Thoracic aorta (tissue), 2 donors: ENCODE measurements around the gene ZNF761. TPM values are rescaled to one million over a fixed set of nuclear protein-coding genes. Genes with fewer than 3 reads are reported as not detected.
A peak's percentile ranks its signal among the peaks of the same experiment; 100 is the strongest.

ENCODE experiments used
- ATAC-seq: fragments of 150-250 bp; one replicate; pipeline ENCODE4 v1.8.0; 2017; ENCODE audit warnings: low read depth; ENCODE audit not compliant: insufficient number of reproducible peaks, low FRiP score
- DNase-seq: peaks from one replicate; pipeline ENCODE4 v3.0.0-alpha.2; 2020; ENCODE audit warnings: low spot score
- H3K27ac ChIP-seq, 2 donors: fragments of 200-600 bp; sonication (generic); 1 replicate in 1 of 2; 2 replicates in 1 of 2; pipeline ENCODE4 v1.5.1; 2016; ENCODE audit warnings: mild to moderate bottlenecking in 2 of 2, moderate library complexity in 2 of 2
- H3K27me3 ChIP-seq: fragments of 200-600 bp; sonication (generic); replicated peaks from 2 replicates; pipeline ENCODE4 v1.6.0; 2016; ENCODE audit warnings: mild to moderate bottlenecking; ENCODE audit not compliant: insufficient read depth
- H3K36me3 ChIP-seq: fragments of 200-600 bp; sonication (generic); one replicate; pipeline ENCODE4 v1.5.1; 2016
- H3K4me1 ChIP-seq, 2 donors: fragments of 200-600 bp; sonication (generic); 1 replicate in 1 of 2; 2 replicates in 1 of 2; pipeline versions ENCODE4 v1.5.1 to v1.6.0; 2016; ENCODE audit warnings: low read depth in 2 of 2, mild to moderate bottlenecking in 1 of 2; ENCODE audit not compliant: control insufficient read depth in 1 of 2
- H3K4me3 ChIP-seq: fragments of 200-600 bp; sonication (generic); 2 replicates; pipeline ENCODE4 v1.5.1; 2016; ENCODE audit warnings: mild to moderate bottlenecking
- H3K9me3 ChIP-seq: fragments of 200-600 bp; sonication (generic); 2 replicates; pipeline ENCODE4 v1.5.1; 2016
- total RNA-seq, 2 donors: library from RNA; depleted of rRNA; stranded (reverse); fragments of >200 nt; gene quantifications; one replicate each; pipeline versions ENCODE4 v1.1.0 to v1.2.3, GENCODE V29; 2016
- TF ChIP-seq, protein P1 (sequence below): fragments of 200-600 bp; sonication (generic); IDR thresholded peaks from one replicate; pipeline ENCODE4 v1.5.1; 2019; ENCODE audit warnings: antibody characterized with exemption

Gene ZNF761
- 10 to 100 TPM; 14.0 to 16.8 TPM for total RNA-seq

DNA sequence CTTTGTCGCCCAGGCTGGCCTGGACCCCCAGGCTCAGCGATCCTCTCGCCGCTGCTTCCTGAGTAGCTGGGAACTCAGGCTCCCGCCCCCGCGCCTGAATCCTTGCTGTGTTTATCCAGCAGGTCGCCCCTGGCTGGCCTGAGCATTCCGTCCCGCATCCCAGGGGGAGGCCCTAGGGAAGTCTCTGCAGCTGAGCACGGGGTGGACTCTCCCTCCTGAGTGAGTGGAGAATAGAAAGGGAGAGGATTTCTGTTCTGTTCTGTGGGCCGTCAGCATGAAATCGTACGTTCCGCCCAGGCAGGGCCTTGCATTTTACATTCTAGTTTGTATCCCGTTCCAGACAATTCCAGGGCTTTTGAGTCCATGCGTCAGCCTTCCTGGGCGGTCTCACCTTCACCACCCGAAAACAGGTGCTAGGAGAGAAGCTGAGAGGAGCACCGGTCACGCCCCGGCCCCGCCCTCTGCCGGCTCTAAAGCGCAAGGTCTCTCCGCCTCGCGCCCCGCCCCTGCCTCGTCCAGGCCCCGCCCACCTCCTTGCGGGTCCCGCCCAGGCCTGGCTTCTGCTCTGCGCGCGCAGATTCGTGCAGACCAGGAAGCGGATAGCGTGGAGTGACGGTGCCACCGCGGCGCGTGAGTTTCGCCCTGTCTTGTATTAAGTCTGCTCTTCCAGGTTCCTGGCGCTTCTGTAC lies at the start of gene ZNF761:
ZNF761 (plus strand) TSS at position 586 of the 689 bp plus-strand sequence. CDS start 15,285 bp downstream, outside the sequence.
- Histone ChIP-seq H3K36me3 (peaks cover 6% of the 10 kb centered on the region), H3K27me3 (no peaks in the 10 kb centered on the region), H3K9me3 (no peaks in the 10 kb centered on the region), H3K27ac (peak within 1 kb of the TSS; percentile 12 to 56), H3K4me1 (peaks cover 0 to 2% of the 10 kb centered on the region in 2 donors), H3K4me3 (peak within 1 kb of the TSS; percentile 82)
- ATAC-seq (peak; percentile 99), DNase-seq (peak; percentile 72)
- TF ChIP-seq, protein P1, sequence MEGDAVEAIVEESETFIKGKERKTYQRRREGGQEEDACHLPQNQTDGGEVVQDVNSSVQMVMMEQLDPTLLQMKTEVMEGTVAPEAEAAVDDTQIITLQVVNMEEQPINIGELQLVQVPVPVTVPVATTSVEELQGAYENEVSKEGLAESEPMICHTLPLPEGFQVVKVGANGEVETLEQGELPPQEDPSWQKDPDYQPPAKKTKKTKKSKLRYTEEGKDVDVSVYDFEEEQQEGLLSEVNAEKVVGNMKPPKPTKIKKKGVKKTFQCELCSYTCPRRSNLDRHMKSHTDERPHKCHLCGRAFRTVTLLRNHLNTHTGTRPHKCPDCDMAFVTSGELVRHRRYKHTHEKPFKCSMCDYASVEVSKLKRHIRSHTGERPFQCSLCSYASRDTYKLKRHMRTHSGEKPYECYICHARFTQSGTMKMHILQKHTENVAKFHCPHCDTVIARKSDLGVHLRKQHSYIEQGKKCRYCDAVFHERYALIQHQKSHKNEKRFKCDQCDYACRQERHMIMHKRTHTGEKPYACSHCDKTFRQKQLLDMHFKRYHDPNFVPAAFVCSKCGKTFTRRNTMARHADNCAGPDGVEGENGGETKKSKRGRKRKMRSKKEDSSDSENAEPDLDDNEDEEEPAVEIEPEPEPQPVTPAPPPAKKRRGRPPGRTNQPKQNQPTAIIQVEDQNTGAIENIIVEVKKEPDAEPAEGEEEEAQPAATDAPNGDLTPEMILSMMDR: peak; percentile 44

DNA sequence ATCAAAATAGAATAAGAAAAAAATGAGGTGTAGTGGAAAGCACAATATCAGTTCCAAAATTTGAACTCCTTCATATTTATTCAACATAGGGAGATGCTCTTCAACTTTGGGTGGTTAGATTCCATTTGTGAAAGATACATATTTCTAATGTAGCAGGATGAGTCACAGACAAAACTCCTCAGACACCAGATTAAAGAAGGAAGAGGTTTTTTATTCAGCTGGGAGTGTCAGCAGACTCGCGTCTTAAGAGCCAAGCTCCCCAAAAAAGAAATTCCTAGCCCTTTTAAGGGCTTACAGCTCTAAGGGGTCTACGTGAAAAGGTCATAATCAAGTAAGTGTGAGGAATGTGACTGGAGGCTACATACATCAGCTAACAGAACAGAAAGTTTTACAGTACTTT lies 43.6 kb upstream of the ZNF761 start:
- Histone ChIP-seq H3K9me3 (peaks cover 38% of the 10 kb centered on the region), H3K4me3 (no peak overlapping the region), H3K36me3 (peaks cover 8% of the 10 kb centered on the region), H3K27me3 (no peaks in the 10 kb centered on the region), H3K4me1 (no peaks in the 10 kb centered on the region), H3K27ac (no peak overlapping the region)
- no peak for DNase-seq
- TF ChIP-seq, protein P1: no peak
- no peak for ATAC-seq

DNA sequence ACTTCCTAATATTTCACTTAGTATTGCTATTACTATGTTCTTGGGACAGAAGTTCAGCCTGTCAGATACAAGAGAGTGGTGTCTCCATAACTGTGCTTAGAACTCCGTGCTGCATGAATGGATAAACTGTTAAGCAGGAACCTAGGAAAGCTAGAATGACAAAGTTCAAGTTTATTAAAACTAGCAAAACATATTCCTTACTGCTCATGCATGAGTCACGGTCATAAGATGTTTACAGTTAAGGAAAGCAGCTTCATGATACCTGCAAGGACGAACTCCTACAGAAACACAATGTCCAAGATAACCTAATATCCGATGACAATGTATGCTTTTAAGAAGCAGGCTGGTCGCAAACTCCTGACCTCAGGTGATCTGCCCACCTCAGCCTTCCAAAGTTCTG lies 42.9 kb upstream of the ZNF761 start:
- ATAC-seq: no peak
- TF ChIP-seq, protein P1: no peak
- no peak for DNase-seq
- Histone ChIP-seq H3K9me3 (peaks cover 31% of the 10 kb centered on the region), H3K36me3 (peaks cover 8% of the 10 kb centered on the region), H3K27ac (no peak overlapping the region), H3K27me3 (no peaks in the 10 kb centered on the region), H3K4me1 (peaks cover under 1 to 1% of the 10 kb centered on the region in 2 donors), H3K4me3 (no peak overlapping the region)

DNA sequence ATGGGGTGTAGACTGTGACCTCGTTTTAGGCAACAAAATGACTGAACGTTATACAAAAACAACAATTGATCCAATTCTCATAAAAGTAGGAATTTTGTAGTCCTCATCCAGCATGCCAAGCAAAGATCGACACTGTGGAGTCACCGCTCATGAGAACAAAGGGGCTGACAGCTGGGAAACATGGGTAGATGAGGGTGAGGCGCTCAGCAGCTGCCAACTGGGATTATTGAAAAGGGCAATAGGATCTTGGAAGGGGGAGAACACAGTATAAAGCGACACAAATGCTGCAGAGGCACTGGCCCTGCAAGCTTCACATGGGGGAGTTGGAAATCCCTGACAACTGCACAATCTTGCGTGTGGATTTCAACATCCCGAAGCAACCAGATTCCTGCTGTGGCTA lies 42.2 kb upstream of the ZNF761 start:
- H3K4me1 ChIP-seq: peaks cover 5 to 7% of the 10 kb centered on the region in 2 donors
- H3K27me3 ChIP-seq: no peaks in the 10 kb centered on the region
- DNase-seq: no peak
- TF ChIP-seq, protein P1: no peak
- no peak overlapping the region for H3K27ac ChIP-seq
- peaks cover 8% of the 10 kb centered on the region for H3K36me3 ChIP-seq
- ATAC-seq: no peak
- H3K4me3 ChIP-seq: no peak overlapping the region
- peaks cover 27% of the 10 kb centered on the region for H3K9me3 ChIP-seq

DNA sequence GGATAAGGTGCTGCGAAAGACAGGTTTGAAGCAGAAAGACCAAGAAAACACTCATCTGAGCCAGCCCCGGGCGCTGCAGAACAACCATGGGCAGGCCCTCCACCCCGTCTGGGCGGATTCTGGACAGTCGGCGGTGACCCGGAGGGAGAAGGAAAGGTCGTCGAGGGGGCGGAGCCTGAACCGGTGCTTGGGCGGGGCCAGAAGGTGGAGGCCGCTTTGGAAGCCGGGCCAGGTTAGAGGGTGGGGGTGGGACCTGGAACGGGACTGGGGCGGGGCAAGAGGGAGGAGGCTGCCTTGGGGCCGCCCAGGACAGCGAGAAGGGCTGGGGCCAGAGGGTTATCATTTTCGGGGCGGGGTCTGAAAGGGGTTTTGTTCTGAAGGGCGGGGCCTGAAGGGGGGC lies 41.8 kb upstream of the ZNF761 start:
- DNase-seq (no peak), ATAC-seq (no peak)
- H3K27me3 ChIP-seq: no peaks in the 10 kb centered on the region
- TF ChIP-seq, protein P1: no peak
- H3K27ac ChIP-seq: no peak overlapping the region
- no peak overlapping the region for H3K4me3 ChIP-seq
- peaks cover 5 to 8% of the 10 kb centered on the region in 2 donors for H3K4me1 ChIP-seq
- peaks cover 8% of the 10 kb centered on the region for H3K36me3 ChIP-seq
- peaks cover 23% of the 10 kb centered on the region for H3K9me3 ChIP-seq
